ENCODE measurements around the gene FKBP7. TPM values are rescaled to one million over a fixed set of nuclear protein-coding genes. Genes with fewer than 3 reads are reported as not detected.

Gene FKBP7, protein sequence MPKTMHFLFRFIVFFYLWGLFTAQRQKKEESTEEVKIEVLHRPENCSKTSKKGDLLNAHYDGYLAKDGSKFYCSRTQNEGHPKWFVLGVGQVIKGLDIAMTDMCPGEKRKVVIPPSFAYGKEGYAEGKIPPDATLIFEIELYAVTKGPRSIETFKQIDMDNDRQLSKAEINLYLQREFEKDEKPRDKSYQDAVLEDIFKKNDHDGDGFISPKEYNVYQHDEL
- total RNA-seq, result 0.68 and 4.0 TPM in 2 replicates

DNA sequence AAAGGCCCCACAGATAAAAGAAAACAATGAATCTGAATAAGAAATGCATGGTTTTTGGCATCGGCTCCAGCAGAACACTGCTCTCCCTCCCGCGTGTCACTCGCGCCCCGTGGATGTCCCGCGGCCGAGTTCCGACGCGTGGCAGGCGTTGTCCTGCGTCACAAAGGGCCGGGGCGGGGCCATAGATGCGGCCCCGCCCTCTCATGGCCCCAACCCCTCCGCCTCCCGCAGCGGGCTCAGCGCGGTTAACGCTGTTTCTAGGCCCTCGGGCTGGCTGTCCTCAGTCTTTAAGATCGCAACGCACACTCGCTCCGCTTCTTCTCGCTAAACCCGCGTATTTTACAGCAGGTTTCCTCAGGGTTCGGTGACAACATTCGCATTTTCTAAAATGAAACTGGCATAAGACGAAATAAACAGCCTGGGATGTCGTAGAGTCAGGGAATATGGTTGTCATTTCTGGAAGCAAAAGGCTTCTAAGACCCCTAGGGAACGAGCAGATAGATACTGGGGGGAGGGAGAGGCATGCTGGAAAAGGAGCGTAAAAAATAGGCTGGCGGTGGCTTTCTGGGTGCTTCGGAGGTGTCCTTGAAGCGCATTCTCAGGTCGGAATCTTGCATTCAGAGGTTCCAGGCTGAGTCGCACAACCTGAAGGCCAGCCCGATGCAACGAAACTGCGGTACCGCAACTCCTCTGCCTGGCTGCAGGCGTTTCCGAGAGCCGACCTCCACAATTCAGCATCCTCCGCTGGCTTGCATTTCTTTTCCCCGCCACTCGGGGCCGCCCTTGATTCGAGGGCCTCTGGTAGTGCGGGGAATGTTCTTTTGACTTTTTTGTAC, at the start of gene FKBP7:
TSS of gene FKBP7 (minus strand) at position 162 of the 836 bp plus-strand sequence. CDS start at position 61, 101 bp downstream.

DNA sequence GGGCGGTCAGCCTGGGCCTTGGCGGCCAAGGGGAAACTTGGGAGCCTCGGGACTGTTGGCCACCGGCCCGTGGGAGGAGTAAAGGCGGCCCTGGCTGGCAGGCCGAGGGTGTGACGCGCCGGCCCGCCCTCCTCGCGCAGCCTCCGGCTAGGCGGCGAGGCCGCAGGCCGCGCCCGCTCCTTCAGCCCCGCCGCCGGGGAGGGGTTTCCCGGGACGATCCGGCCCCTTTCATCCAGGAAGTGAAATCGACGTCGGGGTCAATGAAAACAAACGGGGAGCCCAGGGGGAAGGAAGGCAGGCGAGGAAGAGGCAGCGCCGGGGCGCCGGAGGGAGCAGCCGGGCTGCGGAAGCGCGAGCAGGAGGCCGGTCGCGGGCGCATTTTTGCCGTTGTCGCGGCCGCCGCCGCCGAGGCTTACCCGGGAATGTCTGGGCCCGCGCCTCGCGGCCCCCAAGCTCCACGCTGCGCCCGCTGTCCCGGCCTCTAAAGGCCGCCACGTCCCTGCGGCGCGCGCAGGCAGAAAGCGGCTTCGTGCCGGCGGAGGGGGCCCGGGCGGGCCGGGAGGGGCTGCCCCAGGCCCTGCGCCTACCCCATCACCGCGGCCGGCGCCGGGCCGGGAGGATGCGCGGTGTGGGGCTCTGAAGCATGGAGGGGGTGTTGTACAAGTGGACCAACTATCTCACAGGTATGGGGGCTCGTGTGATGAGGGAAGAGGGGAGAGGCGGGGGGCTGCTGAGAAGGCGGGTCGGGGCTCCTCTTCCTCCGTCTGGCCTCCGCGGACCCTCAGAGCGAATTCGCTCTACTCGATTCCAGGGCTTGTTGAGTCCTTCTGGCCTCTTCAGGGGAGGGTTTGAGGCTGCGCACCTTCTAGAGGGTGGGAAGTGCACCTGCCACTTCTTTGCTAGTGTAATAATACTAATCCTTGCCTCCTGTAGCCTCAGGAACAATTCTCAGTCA, 2.1 kb upstream of the FKBP7 start, which contains the start of gene PLEKHA3:
TSS of gene PLEKHA3 (plus strand) at position 231 of the 955 bp plus-strand sequence. CDS start at position 644, 413 bp downstream.

DNA sequence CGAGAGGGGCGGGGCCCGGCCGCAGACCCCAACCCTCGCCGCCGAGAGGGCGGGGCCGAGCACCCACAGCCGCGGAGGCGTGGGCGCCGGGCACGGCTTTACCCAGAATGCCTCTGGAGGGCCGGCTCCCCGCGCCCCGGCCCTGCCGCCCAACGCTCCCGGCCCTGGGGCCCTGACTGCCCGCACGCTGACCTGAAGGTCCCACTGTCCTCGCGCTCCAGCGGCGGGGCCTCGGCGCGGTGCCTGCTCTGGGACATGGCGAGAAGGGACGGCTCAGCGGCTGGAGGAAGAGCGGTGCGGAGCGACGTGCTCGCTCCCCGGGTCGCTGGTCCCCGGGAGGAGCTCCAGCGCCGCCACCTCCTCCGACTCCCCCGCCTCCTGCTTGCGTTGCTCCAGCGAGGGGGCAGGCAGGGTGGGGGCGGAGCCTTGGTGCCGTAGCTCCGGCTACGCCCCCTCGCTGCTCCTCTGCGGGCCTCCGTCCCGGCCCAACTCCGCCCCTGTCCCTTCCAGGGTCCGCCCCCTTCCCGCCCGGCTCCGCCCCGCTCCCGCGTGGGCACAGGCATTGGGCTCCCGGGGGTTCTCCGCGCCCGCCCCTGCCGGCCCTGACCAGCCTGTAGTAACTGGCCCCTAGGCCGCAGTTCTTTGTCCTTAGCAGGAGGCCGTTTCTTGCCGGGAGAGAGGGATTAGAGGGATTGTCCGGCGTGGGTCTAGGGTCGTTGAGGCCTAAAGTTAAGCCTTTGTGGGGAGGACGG, 27.4 kb downstream of the FKBP7 start, which contains the start of the genes PJVK and PRKRA:
TSS of gene PJVK (plus strand) at position 605 of the 752 bp plus-strand sequence. CDS start 2,032 bp downstream, outside the sequence.
TSS of gene PRKRA (minus strand) at position 402 of the 752 bp plus-strand sequence. CDS start at position 257, 145 bp downstream.

Other genes with a start within 250 kb of the FKBP7 start
- 61.2 and 63.9 TPM in 2 replicates for gene PRKRA, start 27.4 kb downstream of the FKBP7 start, total RNA-seq
- gene PJVK, start 27.2 kb downstream of the FKBP7 start, total RNA-seq, result 2.4 and 3.2 TPM in 2 replicates
- gene PLEKHA3, start 1.9 kb upstream of the FKBP7 start, total RNA-seq, result 5.5 and 9.6 TPM in 2 replicates

All from nasal cavity respiratory epithelium epithelial cell of viscerocranial mucosa (primary cell).